8988T (cell line): ENCODE results near the gene DOK5.

Experiments used
- DNase-seq: peaks from one replicate; pipeline ENCODE4 v3.0.0; 2011

Gene DOK5

GRCh38 chr20:54515793-54516628 lies 40.6 kb downstream of the DOK5 start:
- DNase-seq: no peak

GRCh38 chr20:54517241-54517975 lies 42.0 kb downstream of the DOK5 start:
- DNase-seq: no peak

DNA sequence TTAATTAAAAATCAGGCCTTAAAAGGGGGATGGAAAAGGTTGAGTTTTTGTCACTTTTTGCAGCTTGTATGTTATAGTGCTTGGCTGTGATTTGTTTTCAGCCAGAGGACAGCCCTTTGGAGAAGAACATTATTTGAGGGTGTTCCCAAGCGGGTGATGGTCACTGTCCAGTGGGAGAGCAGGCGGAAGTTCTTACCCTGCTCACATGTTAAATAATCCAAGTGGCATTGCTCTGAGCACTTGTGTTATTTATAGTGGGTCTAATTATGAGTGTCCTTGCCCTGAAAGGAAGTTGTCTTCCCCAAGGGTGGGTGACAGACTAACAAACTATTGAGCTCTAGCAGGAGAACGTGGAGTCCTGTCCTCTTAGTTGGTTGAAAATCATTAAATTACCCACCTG lies 49.5 kb downstream of the DOK5 start:
- no peak for DNase-seq

DNA sequence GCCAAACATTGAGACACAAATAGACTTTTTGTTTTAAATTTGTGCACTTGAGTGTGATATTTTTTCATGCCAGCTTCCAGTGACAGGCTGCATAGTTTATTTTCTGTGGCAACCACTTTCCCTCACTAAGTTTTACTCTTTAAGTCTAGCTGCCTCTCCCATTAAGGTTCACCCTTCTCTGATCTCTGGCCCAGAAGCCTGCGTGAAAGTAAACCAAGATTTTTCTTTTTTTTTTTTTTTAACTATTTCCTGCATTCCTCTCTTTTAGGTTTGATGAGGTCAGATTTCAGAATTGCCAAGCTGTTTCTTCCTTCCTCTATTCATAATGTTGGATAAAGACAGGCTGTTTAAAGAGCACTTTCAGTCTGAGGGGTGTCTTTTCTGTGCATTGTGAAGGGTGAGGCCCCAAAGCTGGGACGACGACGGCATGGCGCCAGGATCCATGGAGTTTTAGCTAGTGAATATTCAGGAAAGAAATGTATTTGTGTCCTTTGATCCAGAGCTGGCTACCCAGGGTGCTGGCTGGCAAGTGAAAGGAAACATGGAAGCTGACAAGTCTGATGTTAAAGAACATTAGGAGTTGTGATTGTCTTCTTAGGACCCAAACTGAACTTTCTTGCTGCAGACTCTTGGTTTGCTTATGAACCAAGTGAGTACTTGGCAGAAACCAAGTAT lies 50.7 kb downstream of the DOK5 start:
- DNase-seq: no peak

DNA sequence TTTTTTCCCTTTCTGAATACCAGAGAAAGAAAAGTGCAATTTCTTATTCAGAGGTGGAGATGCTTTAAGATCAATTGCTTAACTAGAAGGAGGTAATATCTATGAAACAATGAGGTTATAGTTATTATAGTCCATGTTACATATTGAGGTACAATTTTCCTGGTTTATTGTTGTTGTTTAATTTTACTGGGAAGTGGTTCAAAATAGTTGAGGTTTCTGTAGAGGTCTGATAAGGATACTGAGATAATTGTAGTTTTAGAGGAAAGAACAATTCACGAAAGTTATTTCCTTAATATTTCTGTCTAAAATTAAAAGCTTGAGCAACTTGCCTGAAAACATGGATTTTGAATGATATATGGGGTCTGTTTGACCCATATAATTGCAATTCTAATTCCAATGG lies 51.4 kb downstream of the DOK5 start:
- no peak for DNase-seq

- DNase-seq: no peak
Observed at GRCh38 chr20:54532573-54532972, 57.2 kb downstream of the DOK5 start.

- DNase-seq: no peak
Observed at GRCh38 chr20:54534101-54534500, 58.7 kb downstream of the DOK5 start.

DNA sequence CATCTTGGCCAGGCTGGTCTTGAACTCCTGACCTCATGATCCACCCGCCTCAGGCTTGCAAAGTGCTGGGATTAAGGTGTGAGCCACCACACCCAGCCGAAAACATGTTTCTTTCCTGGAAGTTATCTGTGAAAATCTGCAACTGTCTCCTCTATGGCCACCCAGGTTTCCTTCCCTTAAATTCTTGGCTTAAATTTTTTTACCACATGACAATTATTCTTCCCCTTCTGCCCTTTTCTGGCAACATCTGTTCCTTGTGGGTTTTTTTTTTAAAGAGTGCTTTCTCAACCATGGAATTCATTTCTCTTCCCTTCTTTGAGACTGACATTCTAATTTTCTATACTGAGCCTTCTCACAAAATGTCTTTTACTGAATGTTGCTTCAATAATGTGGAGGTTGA lies 59.6 kb downstream of the DOK5 start:
- no peak for DNase-seq

DNA sequence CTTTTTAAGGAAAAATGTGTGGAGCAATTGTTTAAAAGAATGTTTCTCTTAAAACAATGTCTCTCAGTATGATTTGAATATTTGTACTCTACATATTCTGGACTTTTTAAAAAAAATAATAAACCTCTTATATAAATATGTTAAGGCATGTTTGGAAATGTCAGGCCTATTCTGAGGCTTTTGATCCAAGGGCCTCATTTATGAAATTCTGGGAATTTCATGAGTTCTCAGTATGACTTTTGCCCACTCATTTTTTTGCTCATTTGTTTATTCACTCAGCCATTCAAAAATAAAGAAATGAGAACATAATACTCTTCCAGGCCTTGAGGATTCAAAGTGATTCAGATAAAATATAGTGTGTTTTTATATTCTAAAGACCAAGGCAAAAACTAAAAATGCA lies 60.4 kb downstream of the DOK5 start:
- no peak for DNase-seq

- no peak for DNase-seq
Observed at GRCh38 chr20:54539521-54540046, 64.2 kb downstream of the DOK5 start.

DNA sequence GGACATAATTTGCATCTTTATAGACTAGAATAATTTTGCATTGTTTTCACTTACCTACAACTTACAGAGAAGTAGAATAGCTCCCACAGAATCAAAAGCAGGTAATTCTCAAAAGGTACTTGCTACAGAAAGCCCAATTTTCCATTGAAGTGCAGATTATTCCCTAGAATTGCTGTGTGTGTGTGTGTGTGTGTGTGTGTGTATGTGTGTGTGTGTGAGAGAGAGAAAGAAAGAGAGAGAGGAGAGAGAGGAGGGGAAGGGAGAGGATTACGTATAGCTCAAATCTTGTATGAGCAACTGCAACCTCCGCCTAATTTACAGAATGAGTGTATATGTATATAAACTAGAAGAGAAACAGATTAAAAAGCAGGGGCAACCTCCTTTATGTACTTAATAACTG lies 68.0 kb downstream of the DOK5 start:
- no peak for DNase-seq

GRCh38 chr20:54545676-54546358 lies 70.4 kb downstream of the DOK5 start:
- no peak for DNase-seq

DNA sequence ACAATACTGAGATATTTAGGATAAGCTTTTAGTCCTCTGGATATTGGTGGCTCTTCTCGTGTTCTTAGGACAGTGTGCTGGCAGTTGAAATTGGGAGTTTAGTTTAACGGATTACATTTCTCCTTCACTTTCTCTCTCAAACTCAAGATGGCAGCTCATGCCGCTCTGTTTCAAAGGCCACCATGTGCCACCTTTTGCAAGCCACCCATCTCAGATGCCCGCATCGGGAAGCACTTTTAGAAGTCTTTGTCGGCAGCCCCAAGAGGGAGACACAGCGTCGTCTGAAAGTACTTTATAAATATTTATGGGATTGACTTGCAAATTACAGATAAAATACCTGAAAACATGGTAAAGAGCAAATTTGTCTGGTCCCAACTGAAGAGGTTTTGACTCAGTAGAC lies 73.5 kb downstream of the DOK5 start:
- no peak for DNase-seq

- no peak for DNase-seq
Observed at GRCh38 chr20:54549658-54550326, 74.4 kb downstream of the DOK5 start.

- DNase-seq: no peak
Observed at GRCh38 chr20:54550776-54551396, 75.5 kb downstream of the DOK5 start.

DNA sequence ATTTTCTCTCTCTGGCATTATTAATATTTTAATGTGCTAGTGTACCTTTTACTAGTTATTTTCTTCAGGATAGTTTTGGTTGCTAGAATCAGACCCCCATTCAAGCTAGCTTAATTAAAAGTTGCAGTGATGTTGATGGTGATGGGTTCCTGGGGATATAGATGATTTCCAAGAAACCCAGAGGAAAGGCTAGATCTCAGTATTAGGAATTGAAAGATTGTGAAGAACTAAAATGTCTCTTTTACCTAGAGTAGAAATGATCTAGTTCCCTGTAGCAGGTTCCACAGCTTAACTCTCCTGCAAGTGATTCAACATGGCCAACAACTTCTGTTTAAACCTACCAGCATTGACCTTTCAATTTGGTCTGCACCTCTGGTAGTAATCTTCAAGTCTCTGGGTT lies 78.6 kb downstream of the DOK5 start:
- DNase-seq: no peak

DNA sequence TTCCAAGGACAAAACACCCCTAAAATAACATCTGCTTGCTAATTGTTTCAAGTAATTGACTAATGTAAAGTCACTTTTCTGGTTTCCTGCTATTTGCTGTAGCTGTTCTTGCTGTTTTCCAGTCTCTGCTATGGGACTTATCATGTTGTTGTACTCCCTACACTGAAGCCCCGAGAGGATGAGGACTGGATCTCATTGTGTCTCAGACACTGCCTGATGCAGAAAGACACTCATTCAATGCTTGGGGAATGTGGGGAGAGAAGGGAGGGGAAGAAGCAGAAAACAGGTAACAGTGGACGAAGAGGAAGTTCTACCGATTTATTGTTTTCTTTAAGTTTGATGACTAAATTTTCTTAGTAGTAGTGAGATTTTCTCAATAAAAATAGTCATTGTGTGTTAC lies 79.8 kb downstream of the DOK5 start:
- no peak for DNase-seq

GRCh38 chr20:54556406-54556805 lies 81.0 kb downstream of the DOK5 start:
- DNase-seq: no peak

DNA sequence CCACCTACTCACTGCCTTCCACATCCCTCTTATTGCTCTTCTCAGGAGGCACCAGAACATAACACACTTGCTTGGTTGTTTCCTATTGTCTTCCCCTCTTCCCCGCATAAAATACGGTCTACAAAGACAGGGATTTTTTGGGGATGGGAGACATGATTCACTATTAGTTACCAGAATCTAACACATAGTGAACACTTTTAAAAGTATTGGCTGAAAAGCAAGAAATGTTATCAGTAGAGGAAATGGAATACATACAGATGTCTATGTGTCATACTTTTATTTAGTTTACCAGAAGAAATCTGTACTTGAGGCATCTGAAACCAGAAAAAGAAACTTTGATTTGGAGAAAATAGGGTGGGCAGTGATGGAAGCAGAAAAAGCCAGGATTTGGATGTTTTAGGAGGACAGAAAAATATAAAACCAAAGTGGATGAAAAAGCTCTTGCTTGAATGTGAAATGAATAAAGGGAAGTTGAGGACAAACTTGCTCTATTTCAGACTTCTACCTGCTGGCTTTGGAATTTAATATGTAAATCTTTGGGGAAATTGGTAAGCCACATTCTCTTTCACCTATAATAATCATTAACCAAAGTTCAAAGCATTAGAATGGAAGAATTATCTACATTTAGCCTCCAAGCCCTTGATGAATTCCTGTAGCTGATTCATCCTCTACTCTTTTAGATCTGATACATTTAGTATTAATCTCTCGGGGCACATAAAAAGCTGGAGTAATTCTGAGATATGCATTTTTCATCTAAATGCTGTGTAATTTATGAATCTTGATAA lies 82.6 kb downstream of the DOK5 start:
- no peak for DNase-seq

DNA sequence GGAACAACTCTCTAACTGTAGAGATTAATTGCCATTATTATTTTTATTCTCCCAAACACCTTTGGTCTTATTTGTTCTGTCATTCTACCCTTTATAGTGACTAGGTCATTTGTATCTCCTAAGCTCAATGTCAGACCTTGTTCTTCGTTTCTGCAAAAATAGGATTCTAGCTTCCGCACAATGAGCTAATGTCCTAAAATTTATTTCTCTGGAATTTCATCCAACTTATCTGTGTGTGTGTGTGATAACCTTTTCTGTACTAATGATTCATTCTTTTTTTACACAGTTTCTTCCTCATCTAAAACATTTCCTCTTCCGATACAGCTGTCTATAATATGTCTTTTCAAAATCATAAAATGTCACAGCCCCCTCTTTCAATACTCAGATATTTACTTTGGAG lies 84.5 kb downstream of the DOK5 start:
- no peak for DNase-seq

GRCh38 chr20:54560357-54560756 lies 85.0 kb downstream of the DOK5 start:
- DNase-seq: no peak
